Measurements from ENCODE around the gene ABCC4.
"Not testable (repeated sequence)": the region's sequence is repeated elsewhere in the genome, so short reads cannot be mapped to it uniquely, and the experiment has no call there.

Gene ABCC4

DNA sequence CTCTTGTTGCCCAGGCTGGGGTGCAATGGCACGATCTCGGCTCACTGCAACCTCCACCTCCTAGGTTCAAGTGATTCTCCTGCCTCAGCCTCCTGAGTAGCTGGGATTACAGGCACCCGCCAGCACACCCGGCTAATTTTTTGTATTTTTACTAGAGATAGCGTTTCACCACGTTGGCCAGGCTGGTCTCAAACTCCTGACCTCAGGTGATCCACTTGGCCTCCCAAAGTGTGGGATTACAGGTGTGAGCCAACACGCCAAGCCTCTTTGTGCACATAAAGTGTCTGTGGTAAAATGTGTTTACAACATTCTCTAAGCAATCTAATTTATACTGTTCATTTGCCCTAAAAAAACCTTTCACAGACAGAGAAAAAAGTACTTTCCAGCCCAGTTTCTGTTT lies 29.2 kb downstream of the ABCC4 start:
- H3K9me3 ChIP-seq (ENCODE audit: control insufficient read depth, low read length); DNase-seq (ENCODE audit: low read depth); H3K4me3 ChIP-seq (ENCODE audit: low read length); H3K27me3 ChIP-seq (replicated peaks; ENCODE audit: control insufficient read depth, insufficient read depth, low read length); H3K9ac ChIP-seq (ENCODE audit: low read length); H3K36me3 ChIP-seq (ENCODE audit: control insufficient read depth, insufficient read depth, low read length, severe bottlenecking): not testable (repeated sequence)
- peaks cover 42% of the 10 kb centered on the region for H3K4me1 ChIP-seq (ENCODE audit: control insufficient read depth, insufficient read depth, low read length)

GRCh38 chr13:95269756-95270155 lies 31.5 kb downstream of the ABCC4 start:
- DNase-seq (ENCODE audit: low read depth), result no peak
- no peaks in the 10 kb centered on the region for H3K27me3 ChIP-seq (replicated peaks; ENCODE audit: control insufficient read depth, insufficient read depth, low read length)
- H3K36me3 ChIP-seq (ENCODE audit: control insufficient read depth, insufficient read depth, low read length, severe bottlenecking), result no peaks in the 10 kb centered on the region
- H3K4me1 ChIP-seq (ENCODE audit: control insufficient read depth, insufficient read depth, low read length), result peaks cover 29% of the 10 kb centered on the region
- H3K9me3 ChIP-seq (ENCODE audit: control insufficient read depth, low read length), result no peaks in the 10 kb centered on the region
- no peak overlapping the region for H3K9ac ChIP-seq (ENCODE audit: low read length)
- H3K4me3 ChIP-seq (ENCODE audit: low read length), result no peak overlapping the region

DNA sequence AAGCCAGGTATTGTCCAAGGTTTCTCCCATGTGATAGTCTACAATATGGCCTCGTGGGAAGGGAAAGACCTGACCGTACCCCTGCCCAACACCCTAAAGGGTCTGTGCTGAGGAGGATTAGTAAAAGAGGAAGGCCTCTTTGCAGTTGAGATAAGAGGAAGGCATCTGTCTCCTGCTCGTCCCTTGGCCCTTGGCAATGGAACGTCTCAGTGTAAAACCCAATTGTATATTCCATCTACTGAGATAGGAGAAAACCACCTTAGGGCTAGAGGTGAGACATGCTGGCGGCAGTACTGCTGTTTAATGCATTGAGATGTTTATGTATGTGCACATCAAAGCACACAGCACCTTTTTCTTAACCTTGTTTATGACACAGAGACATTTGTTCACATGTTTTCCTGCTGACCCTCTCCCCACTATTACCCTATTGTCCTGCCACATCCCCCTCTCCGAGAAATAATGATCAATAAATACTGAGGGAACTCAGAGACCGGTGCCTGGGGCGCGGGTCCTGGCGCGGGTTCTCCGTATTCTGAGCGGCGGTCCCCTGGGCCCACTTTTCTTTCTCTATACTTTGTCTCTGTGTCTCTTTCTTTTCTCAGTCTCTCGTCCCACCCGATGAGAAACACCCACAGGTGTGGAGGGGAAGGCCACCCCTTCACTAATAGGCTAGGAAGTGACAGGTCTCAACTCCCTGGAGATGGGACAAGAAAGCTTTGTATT lies 32.7 kb downstream of the ABCC4 start:
- H3K4me3 ChIP-seq (ENCODE audit: low read length); H3K36me3 ChIP-seq (ENCODE audit: control insufficient read depth, insufficient read depth, low read length, severe bottlenecking); H3K9ac ChIP-seq (ENCODE audit: low read length); H3K27me3 ChIP-seq (replicated peaks; ENCODE audit: control insufficient read depth, insufficient read depth, low read length); DNase-seq (ENCODE audit: low read depth); H3K9me3 ChIP-seq (ENCODE audit: control insufficient read depth, low read length): not testable (repeated sequence)
- H3K4me1 ChIP-seq (ENCODE audit: control insufficient read depth, insufficient read depth, low read length), result peaks cover 29% of the 10 kb centered on the region

- Histone ChIP-seq H3K4me3 (ENCODE audit: low read length) (peak overlapping the region; percentile 35), H3K4me1 (ENCODE audit: control insufficient read depth, insufficient read depth, low read length) (peaks cover 29% of the 10 kb centered on the region), H3K9ac (ENCODE audit: low read length) (no peak overlapping the region), H3K9me3 (ENCODE audit: control insufficient read depth, low read length) (no peaks in the 10 kb centered on the region), H3K36me3 (ENCODE audit: control insufficient read depth, insufficient read depth, low read length, severe bottlenecking) (no peaks in the 10 kb centered on the region), H3K27me3 (replicated peaks; ENCODE audit: control insufficient read depth, insufficient read depth, low read length) (no peaks in the 10 kb centered on the region)
- DNase-seq (ENCODE audit: low read depth), result peak; percentile 58
Measured at GRCh38 chr13:95267662-95268342, 33.4 kb downstream of the ABCC4 start.

GRCh38 chr13:95264225-95264624 lies 37.0 kb downstream of the ABCC4 start:
- H3K9me3 ChIP-seq (ENCODE audit: control insufficient read depth, low read length), result no peaks in the 10 kb centered on the region
- no peak overlapping the region for H3K9ac ChIP-seq (ENCODE audit: low read length)
- no peak overlapping the region for H3K4me3 ChIP-seq (ENCODE audit: low read length)
- H3K36me3 ChIP-seq (ENCODE audit: control insufficient read depth, insufficient read depth, low read length, severe bottlenecking), result no peaks in the 10 kb centered on the region
- H3K4me1 ChIP-seq (ENCODE audit: control insufficient read depth, insufficient read depth, low read length), result peaks cover 14% of the 10 kb centered on the region
- DNase-seq (ENCODE audit: low read depth), result no peak
- no peaks in the 10 kb centered on the region for H3K27me3 ChIP-seq (replicated peaks; ENCODE audit: control insufficient read depth, insufficient read depth, low read length)

DNA sequence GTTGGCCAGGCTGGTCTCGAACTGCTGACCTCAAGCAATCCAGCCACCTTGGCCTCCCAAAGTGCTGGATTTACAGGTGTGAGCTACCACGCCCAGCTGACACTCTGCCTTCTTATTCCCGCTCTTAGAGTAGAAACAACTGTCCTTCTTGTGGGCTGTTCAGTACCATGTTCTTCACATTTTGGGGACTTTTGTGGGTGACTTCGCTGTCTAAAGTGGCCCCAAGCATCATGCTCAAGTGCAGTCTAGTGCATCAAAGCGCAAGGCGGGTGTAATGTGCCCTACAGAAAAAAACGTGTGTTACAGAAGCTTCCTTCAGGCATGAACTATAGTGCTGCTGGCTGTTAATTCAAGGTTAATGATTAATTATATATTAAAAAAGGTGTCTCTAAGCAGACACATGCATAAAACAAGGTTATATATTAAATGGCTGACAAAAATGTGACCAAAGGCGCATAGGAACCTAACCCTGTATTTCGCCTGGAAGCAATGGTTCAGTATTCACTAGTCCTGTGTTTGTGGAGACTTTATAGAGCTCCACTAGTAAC lies 38.3 kb downstream of the ABCC4 start:
- H3K9ac ChIP-seq (ENCODE audit: low read length), result no peak overlapping the region
- no peak for DNase-seq (ENCODE audit: low read depth)
- H3K4me1 ChIP-seq (ENCODE audit: control insufficient read depth, insufficient read depth, low read length), result peaks cover 8% of the 10 kb centered on the region
- H3K36me3 ChIP-seq (ENCODE audit: control insufficient read depth, insufficient read depth, low read length, severe bottlenecking), result no peaks in the 10 kb centered on the region
- no peaks in the 10 kb centered on the region for H3K27me3 ChIP-seq (replicated peaks; ENCODE audit: control insufficient read depth, insufficient read depth, low read length)
- H3K9me3 ChIP-seq (ENCODE audit: control insufficient read depth, low read length), result no peaks in the 10 kb centered on the region
- no peak overlapping the region for H3K4me3 ChIP-seq (ENCODE audit: low read length)

DNA sequence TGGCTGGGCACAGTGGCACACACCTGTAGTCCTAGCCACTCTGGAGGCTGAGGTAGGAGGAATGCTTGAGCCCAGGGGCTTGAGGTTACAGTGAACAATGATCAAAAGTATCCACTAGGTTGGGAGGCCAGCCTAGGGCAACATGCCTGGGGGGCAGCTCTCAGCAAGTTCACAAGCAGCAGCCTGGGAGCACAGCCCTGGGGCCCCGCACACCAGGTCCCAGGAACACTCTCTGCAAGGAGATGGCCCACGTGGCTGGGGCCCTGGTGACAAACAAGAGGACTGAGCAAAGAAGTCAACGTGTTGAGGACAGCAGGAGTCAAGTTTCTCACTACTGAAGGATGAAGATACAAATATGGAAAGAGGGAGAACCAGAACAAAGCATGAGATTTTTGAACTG lies 39.3 kb downstream of the ABCC4 start:
- H3K4me3 ChIP-seq (ENCODE audit: low read length), result no peak overlapping the region
- no peaks in the 10 kb centered on the region for H3K4me1 ChIP-seq (ENCODE audit: control insufficient read depth, insufficient read depth, low read length)
- no peaks in the 10 kb centered on the region for H3K36me3 ChIP-seq (ENCODE audit: control insufficient read depth, insufficient read depth, low read length, severe bottlenecking)
- no peak overlapping the region for H3K9ac ChIP-seq (ENCODE audit: low read length)
- H3K27me3 ChIP-seq (replicated peaks; ENCODE audit: control insufficient read depth, insufficient read depth, low read length), result no peaks in the 10 kb centered on the region
- no peaks in the 10 kb centered on the region for H3K9me3 ChIP-seq (ENCODE audit: control insufficient read depth, low read length)
- DNase-seq (ENCODE audit: low read depth), result no peak

DNA sequence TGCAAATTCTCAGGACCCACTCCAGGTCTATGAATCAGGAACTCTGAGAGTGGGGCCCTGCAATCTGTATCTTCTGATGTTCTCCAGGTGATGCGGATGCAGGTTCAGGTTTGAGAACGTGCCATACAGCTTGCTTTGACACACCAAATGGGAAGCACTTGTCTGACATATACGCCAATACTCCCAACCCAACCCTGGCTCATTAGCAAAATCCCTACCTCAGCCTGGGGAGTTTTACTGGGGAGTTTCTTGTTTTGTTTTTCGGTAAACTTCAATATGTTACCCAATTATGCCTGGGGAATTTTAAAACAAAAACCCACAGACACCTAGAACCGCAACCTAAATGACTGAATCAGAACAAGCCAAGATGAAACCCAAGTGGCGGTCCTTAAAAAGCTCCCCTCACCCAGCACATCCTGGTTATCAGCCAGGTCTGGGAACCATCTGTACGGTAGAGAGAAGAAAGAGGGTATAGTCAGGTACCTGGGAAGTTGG lies 41.2 kb downstream of the ABCC4 start:
- Histone ChIP-seq H3K4me3 (ENCODE audit: low read length) (no peak overlapping the region), H3K9ac (ENCODE audit: low read length) (no peak overlapping the region), H3K4me1 (ENCODE audit: control insufficient read depth, insufficient read depth, low read length) (peaks cover 3% of the 10 kb centered on the region), H3K9me3 (ENCODE audit: control insufficient read depth, low read length) (no peaks in the 10 kb centered on the region), H3K27me3 (replicated peaks; ENCODE audit: control insufficient read depth, insufficient read depth, low read length) (no peaks in the 10 kb centered on the region), H3K36me3 (ENCODE audit: control insufficient read depth, insufficient read depth, low read length, severe bottlenecking) (no peaks in the 10 kb centered on the region)
- DNase-seq (ENCODE audit: low read depth), result no peak

GRCh38 chr13:95258619-95259194 lies 42.5 kb downstream of the ABCC4 start:
- no peak for DNase-seq (ENCODE audit: low read depth)
- Histone ChIP-seq H3K9me3 (ENCODE audit: control insufficient read depth, low read length) (no peaks in the 10 kb centered on the region), H3K4me3 (ENCODE audit: low read length) (no peak overlapping the region), H3K36me3 (ENCODE audit: control insufficient read depth, insufficient read depth, low read length, severe bottlenecking) (no peaks in the 10 kb centered on the region), H3K9ac (ENCODE audit: low read length) (no peak overlapping the region), H3K27me3 (replicated peaks; ENCODE audit: control insufficient read depth, insufficient read depth, low read length) (no peaks in the 10 kb centered on the region), H3K4me1 (ENCODE audit: control insufficient read depth, insufficient read depth, low read length) (peaks cover 12% of the 10 kb centered on the region)

DNA sequence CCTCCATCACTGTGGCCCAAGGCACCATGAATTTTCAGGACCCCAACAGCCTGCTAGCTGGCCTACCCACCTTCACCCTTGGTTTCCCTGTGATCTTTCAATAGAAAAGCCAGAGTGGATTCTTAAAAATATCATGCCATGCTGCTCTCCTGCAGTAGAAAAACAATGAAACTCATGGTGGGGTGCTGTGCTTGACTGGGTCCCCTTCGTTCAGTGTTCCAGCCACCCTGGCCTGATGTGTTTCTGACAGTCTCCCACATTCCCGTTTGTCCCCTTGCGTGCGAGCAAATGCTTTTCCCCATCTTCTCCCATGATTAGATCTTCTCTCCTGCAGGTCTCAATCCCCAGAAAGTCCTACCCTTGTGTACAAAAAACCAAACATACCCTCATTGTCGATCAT lies 43.2 kb downstream of the ABCC4 start:
- H3K27me3 ChIP-seq (replicated peaks; ENCODE audit: control insufficient read depth, insufficient read depth, low read length), result no peaks in the 10 kb centered on the region
- H3K9ac ChIP-seq (ENCODE audit: low read length), result no peak overlapping the region
- no peaks in the 10 kb centered on the region for H3K9me3 ChIP-seq (ENCODE audit: control insufficient read depth, low read length)
- no peaks in the 10 kb centered on the region for H3K36me3 ChIP-seq (ENCODE audit: control insufficient read depth, insufficient read depth, low read length, severe bottlenecking)
- peaks cover 12% of the 10 kb centered on the region for H3K4me1 ChIP-seq (ENCODE audit: control insufficient read depth, insufficient read depth, low read length)
- no peak overlapping the region for H3K4me3 ChIP-seq (ENCODE audit: low read length)
- no peak for DNase-seq (ENCODE audit: low read depth)

GRCh38 chr13:95256091-95256490 lies 45.2 kb downstream of the ABCC4 start:
- Histone ChIP-seq H3K9me3 (ENCODE audit: control insufficient read depth, low read length) (no peaks in the 10 kb centered on the region), H3K27me3 (replicated peaks; ENCODE audit: control insufficient read depth, insufficient read depth, low read length) (no peaks in the 10 kb centered on the region), H3K36me3 (ENCODE audit: control insufficient read depth, insufficient read depth, low read length, severe bottlenecking) (no peaks in the 10 kb centered on the region), H3K4me1 (ENCODE audit: control insufficient read depth, insufficient read depth, low read length) (peaks cover 12% of the 10 kb centered on the region), H3K9ac (ENCODE audit: low read length) (no peak overlapping the region), H3K4me3 (ENCODE audit: low read length) (no peak overlapping the region)
- DNase-seq (ENCODE audit: low read depth), result peak; percentile 50
